Fibroblast of lung (primary cell): ENCODE data around the gene SPATA20. TPM values are rescaled to one million over a fixed set of nuclear protein-coding genes. Genes with fewer than 3 reads are reported as not detected.

Experiments used
- DNase-seq, 2 donors: peaks; one replicate each; pipeline versions ENCODE4 v3.0.0 to v3.0.0-alpha.2; 2010; ENCODE audit warnings: low read depth in 2 of 2
- H2AFZ ChIP-seq: 2 replicates; pipeline ENCODE4 v1.5.1; 2012; ENCODE audit warnings: low read length, control low read depth, inconsistent platforms
- H3K27ac ChIP-seq: 2 replicates; pipeline ENCODE4 v1.5.1; 2011; ENCODE audit warnings: low read length, control low read depth; ENCODE audit not compliant: insufficient read depth
- H3K27me3 ChIP-seq: 2 replicates; pipeline ENCODE4 v1.5.1; 2011; ENCODE audit warnings: mild to moderate bottlenecking, low read length; ENCODE audit not compliant: control insufficient read depth, insufficient read depth
- H3K36me3 ChIP-seq: 2 replicates; pipeline ENCODE4 v1.5.1; 2011; ENCODE audit warnings: low read length; ENCODE audit not compliant: control insufficient read depth, insufficient read depth
- H3K4me1 ChIP-seq: 2 replicates; pipeline ENCODE4 v1.5.1; 2011; ENCODE audit warnings: low read length; ENCODE audit not compliant: control insufficient read depth, insufficient read depth; ENCODE audit errors: extremely low read depth
- H3K4me2 ChIP-seq: 2 replicates; pipeline ENCODE4 v1.5.1; 2011; ENCODE audit warnings: low read length, control low read depth; ENCODE audit not compliant: insufficient read depth; ENCODE audit errors: extremely low read depth
- H3K4me3 ChIP-seq, 4 experiments: fragments of 200-600 bp in 1 of 4; sonication (generic) in 1 of 4; replicated peaks in 1 of 4; 2 replicates each; pipeline ENCODE4 v1.5.1; 2011 to 2016; ENCODE audit warnings: low read length in 4 of 4, low read depth in 3 of 4, mild to moderate bottlenecking in 3 of 4, control low read depth in 2 of 4, inconsistent platforms in 1 of 4, mixed read lengths in 1 of 4; ENCODE audit not compliant: insufficient read depth in 1 of 4; ENCODE audit errors: control extremely low read depth in 1 of 4
- H3K79me2 ChIP-seq: 2 replicates; pipeline ENCODE4 v1.5.1; 2012; ENCODE audit warnings: mild to moderate bottlenecking, low read length, inconsistent platforms; ENCODE audit not compliant: control insufficient read depth, insufficient read depth
- H3K9ac ChIP-seq: 2 replicates; pipeline ENCODE4 v1.5.1; 2011; ENCODE audit warnings: mild to moderate bottlenecking, low read length, control low read depth; ENCODE audit not compliant: insufficient read depth
- H3K9me3 ChIP-seq: 2 replicates; pipeline ENCODE4 v1.5.1; 2012; ENCODE audit warnings: low read depth, low read length; ENCODE audit not compliant: control insufficient read depth, insufficient read depth
- H4K20me1 ChIP-seq: 2 replicates; pipeline ENCODE4 v1.5.1; 2011; ENCODE audit warnings: low read length; ENCODE audit not compliant: control insufficient read depth, insufficient read depth; ENCODE audit errors: extremely low read depth
- CTCF ChIP-seq, 2 donors: IDR thresholded peaks in 1 of 2; conservative IDR thresholded peaks in 1 of 2; 1 replicate in 1 of 2; 2 replicates in 1 of 2; pipeline ENCODE4 v1.5.1; 2011 to 2012; ENCODE audit warnings: low read length in 2 of 2, control low read depth in 1 of 2, inconsistent platforms in 1 of 2, low read depth in 1 of 2, mild to moderate bottlenecking in 1 of 2
- EZH2 ChIP-seq: IDR thresholded peaks from 2 replicates; pipeline ENCODE4 v1.5.1; 2012; ENCODE audit warnings: low read length, control low read depth, mild to moderate bottlenecking; ENCODE audit errors: missing control alignments
- polyA plus RNA-seq, 2 donors: library from polyadenylated mRNA; depleted of rRNA in 1 of 2; stranded (reverse) in 1 of 2; unstranded in 1 of 2; fragments of >200 nt; gene quantifications; 2 replicates each; pipeline ENCODE4 v1.2.1, GENCODE V29; 2011 to 2012; ENCODE audit warnings: missing spikeins in 1 of 2
- total RNA-seq: library from RNA; depleted of rRNA; stranded (reverse); fragments of >200 nt; gene quantifications from 2 replicates; pipeline ENCODE4 v1.2.1, GENCODE V29; 2014

Gene SPATA20
- total and polyA plus RNA-seq, 2 donors (not counting 1 experiment from before 2014, with no cell fraction given), result 21.6 to 119 TPM

- no peaks in the 10 kb centered on the region for H3K27me3 ChIP-seq
- H3K36me3 ChIP-seq, result peaks cover under 1% of the 10 kb centered on the region
- H3K9me3 ChIP-seq, result no peaks in the 10 kb centered on the region
- no peak overlapping the region for H3K27ac ChIP-seq
- H3K4me2 ChIP-seq, result no peak overlapping the region
- DNase-seq, result no peak
- peaks cover 3% of the 10 kb centered on the region for H3K79me2 ChIP-seq
- H4K20me1 ChIP-seq, result no peaks in the 10 kb centered on the region
- no peak overlapping the region for H3K4me3 ChIP-seq
- H3K9ac ChIP-seq, result no peak overlapping the region
- H3K4me1 ChIP-seq, result peaks cover 11% of the 10 kb centered on the region
- H2AFZ ChIP-seq, result no peak overlapping the region
- TF ChIP-seq EZH2, result no peak
- no peak for TF ChIP-seq CTCF (conservative IDR thresholded peaks at IDR 0.05 in 1 of 2, IDR thresholded peaks at IDR 0.05 in 1 of 2; ENCODE audit: low read depth in 1 of 2, low read length in 2 of 2)
These were observed 2.5 kb upstream of the SPATA20 start for GRCh38 chr17:50544516-50544915.

GRCh38 chr17:50545311-50545710, 1.7 kb upstream of the SPATA20 start:
- H3K79me2 ChIP-seq, result peaks cover 3% of the 10 kb centered on the region
- TF ChIP-seq CTCF (conservative IDR thresholded peaks at IDR 0.05 in 1 of 2, IDR thresholded peaks at IDR 0.05 in 1 of 2; ENCODE audit: low read depth in 1 of 2, low read length in 2 of 2) (no peak), EZH2 (no peak)
- H3K27ac ChIP-seq, result no peak overlapping the region
- no peak for DNase-seq
- H3K36me3 ChIP-seq, result peaks cover 4% of the 10 kb centered on the region
- no peak overlapping the region for H3K4me3 ChIP-seq
- H3K27me3 ChIP-seq, result no peaks in the 10 kb centered on the region
- H3K4me2 ChIP-seq, result no peak overlapping the region
- H3K9ac ChIP-seq, result no peak overlapping the region
- H3K9me3 ChIP-seq, result no peaks in the 10 kb centered on the region
- H3K4me1 ChIP-seq, result peaks cover 11% of the 10 kb centered on the region
- no peaks in the 10 kb centered on the region for H4K20me1 ChIP-seq
- no peak overlapping the region for H2AFZ ChIP-seq

GRCh38 chr17:50546701-50547034, 306 bp upstream of the SPATA20 start:
- Histone ChIP-seq H3K36me3 (peaks cover 8% of the 10 kb centered on the region), H4K20me1 (no peaks in the 10 kb centered on the region), H3K9me3 (no peaks in the 10 kb centered on the region), H3K27me3 (no peaks in the 10 kb centered on the region), H3K27ac (no peak overlapping the region), H2AFZ (no peak overlapping the region), H3K9ac (no peak overlapping the region), H3K4me3 (peak overlapping the region in 1 of 4 experiments; percentile 74), H3K79me2 (peaks cover 3% of the 10 kb centered on the region), H3K4me2 (no peak overlapping the region), H3K4me1 (peaks cover 9% of the 10 kb centered on the region)
- TF ChIP-seq CTCF (conservative IDR thresholded peaks at IDR 0.05 in 1 of 2, IDR thresholded peaks at IDR 0.05 in 1 of 2; ENCODE audit: low read depth in 1 of 2, low read length in 2 of 2) (no peak), EZH2 (no peak)
- DNase-seq, result no peak
